ENCODE results near the gene STK4. TPM values are rescaled to one million over a fixed set of nuclear protein-coding genes. Genes with fewer than 3 reads are reported as not detected.

STK4 gene
- total RNA-seq, 4 donors from 2014 or later: 27.7 to 128 (median 42.9) TPM

DNA sequence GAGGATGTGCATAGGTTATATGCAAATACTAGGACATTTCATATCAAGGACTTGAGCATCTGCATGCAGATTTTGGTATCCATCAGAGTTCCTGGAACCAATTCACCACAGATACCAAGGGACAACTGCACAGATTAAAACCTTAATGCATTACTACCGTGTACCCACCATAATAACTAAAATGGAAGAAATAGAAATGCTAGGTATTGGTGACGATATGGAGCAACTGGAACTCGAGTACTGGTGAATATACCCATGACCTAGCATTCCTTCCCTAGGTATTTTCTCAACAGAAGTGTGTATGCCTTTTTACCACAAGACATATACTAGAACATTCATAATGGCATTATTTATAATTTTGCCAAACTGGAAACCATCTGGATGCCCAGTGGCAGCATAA lies 116.2 kb downstream of the STK4 start:
- Histone ChIP-seq H3K4me1 (no peaks in the 10 kb centered on the region), H3K36me3 (peaks cover 0 to 40% (median 0%) of the 10 kb centered on the region in 3 donors)

DNA sequence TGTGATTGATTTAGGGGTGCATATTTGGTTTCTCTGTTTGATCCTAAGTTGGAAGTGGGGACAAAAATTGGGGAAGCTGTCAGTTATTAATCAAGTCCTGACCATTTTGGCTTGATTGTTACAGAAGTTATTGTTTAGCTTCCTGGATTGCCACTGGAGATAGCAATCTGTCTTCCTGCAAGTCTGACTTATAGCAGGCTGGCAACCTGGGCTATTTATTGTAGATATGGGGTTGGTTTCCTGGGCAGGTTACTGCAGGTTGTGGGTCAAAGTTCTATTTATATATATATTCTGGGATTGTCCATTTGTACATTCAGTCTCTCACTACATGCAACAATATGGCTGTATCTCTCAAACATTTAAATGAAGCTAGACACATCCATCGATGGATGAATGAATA lies 116.8 kb downstream of the STK4 start:
- Histone ChIP-seq H3K4me1 (no peaks in the 10 kb centered on the region), H3K4me3 (no peak overlapping the region), H3K36me3 (peaks cover 0 to 34% (median 0%) of the 10 kb centered on the region in 3 donors), H3K27me3 (no peaks in the 10 kb centered on the region), H3K9me3 (peaks cover 0 to 7% (median 0%) of the 10 kb centered on the region in 4 donors), H3K27ac (no peak overlapping the region)
- no peak for DNase-seq
- TF ChIP-seq POLR2A (IDR thresholded peaks at IDR 0.05): no peak
- TF ChIP-seq, protein P1, sequence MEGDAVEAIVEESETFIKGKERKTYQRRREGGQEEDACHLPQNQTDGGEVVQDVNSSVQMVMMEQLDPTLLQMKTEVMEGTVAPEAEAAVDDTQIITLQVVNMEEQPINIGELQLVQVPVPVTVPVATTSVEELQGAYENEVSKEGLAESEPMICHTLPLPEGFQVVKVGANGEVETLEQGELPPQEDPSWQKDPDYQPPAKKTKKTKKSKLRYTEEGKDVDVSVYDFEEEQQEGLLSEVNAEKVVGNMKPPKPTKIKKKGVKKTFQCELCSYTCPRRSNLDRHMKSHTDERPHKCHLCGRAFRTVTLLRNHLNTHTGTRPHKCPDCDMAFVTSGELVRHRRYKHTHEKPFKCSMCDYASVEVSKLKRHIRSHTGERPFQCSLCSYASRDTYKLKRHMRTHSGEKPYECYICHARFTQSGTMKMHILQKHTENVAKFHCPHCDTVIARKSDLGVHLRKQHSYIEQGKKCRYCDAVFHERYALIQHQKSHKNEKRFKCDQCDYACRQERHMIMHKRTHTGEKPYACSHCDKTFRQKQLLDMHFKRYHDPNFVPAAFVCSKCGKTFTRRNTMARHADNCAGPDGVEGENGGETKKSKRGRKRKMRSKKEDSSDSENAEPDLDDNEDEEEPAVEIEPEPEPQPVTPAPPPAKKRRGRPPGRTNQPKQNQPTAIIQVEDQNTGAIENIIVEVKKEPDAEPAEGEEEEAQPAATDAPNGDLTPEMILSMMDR (IDR thresholded peaks at IDR 0.05): no peak

More for the DNA sequence above, 116.2 kb downstream of the STK4 start:
- peaks cover 0 to 7% (median 0%) of the 10 kb centered on the region in 4 donors for H3K9me3 ChIP-seq
- no peaks in the 10 kb centered on the region for H3K27me3 ChIP-seq
- H3K27ac ChIP-seq: no peak overlapping the region
- DNase-seq: no peak
- H3K4me3 ChIP-seq: no peak overlapping the region
- no peak for TF ChIP-seq POLR2A (IDR thresholded peaks at IDR 0.05)
- TF ChIP-seq, protein P1 (IDR thresholded peaks at IDR 0.05): no peak

DNA sequence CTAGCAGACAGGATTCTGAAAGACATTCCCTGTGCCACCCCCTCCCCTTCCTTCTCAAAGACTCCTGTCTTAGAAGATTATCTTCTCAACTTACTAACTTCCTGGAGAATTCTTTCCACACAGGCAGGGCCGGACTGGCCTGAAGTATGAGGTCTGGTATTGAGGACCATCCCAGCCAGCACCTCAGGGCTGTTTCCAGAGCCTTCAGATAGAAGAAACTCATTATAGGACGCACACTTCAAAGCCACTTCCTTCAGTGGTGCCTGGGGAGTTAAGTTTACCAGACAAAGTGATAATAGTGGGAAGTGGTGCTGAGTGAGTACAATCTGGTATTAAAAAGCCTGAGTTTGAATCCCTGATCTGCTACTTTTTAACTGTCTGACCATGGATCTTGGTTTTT lies 119.0 kb downstream of the STK4 start:
- Histone ChIP-seq H3K27me3 (no peaks in the 10 kb centered on the region), H3K4me1 (no peaks in the 10 kb centered on the region), H3K4me3 (no peak overlapping the region), H3K9me3 (peaks cover 0 to 7% (median 0%) of the 10 kb centered on the region in 4 donors), H3K27ac (no peak overlapping the region), H3K36me3 (peaks cover 0 to 22% (median 0%) of the 10 kb centered on the region in 3 donors)
- TF ChIP-seq, protein P1 (IDR thresholded peaks at IDR 0.05): no peak
- DNase-seq: no peak

DNA sequence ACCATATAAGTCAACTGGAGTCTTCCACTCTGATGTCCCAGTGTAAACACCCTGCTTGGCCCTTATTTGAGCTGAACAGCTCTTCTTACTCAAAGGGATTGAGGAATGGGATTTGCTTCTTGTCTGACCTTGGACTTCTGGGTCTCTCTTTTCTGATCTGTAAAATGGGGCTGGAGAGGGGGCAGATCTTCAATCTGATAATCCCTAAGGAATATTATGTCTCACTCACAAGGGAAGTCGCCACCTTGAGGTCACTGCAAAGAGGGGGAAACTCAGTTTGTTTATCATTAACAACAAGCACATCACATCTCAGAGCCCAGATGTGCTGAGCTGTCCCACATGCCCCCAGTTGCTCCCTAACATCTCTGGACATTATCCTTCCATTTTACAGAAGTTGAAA lies 119.6 kb downstream of the STK4 start:
- no peak overlapping the region for H3K27ac ChIP-seq
- TF ChIP-seq, protein P1 (IDR thresholded peaks at IDR 0.05): no peak
- no peak for TF ChIP-seq POLR2A (IDR thresholded peaks at IDR 0.05)

DNA sequence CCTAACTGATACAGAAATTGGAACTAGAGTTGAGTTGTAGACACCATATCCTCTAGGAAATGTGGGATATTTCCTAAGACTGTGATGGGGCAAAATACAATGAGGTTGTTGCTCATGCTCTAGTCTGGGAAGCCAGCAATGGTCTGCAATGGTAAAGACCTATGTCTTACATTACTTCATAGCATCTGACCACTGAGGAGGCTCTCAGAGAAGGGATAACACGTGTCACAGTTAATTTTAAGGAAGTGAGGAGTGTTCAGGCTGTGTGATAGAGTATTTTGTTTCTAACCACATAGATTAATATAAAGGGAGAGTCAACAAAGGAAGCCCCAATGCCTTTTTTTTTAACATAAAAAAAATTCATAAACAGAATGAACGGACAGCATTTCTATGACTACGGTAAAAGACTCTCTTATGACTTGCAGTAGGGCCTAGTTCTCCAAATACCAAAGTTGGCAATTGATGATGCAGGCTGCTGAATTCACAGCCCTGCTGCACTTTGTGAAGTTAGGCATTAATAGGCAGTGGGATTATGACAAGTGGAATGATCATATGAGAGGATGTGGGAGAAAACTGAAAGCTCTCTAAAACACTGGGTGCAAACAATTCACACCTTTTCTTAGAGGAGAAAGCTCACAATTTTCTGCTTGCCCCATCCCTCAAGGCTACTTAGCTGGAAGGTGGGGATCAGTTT lies 120.9 kb downstream of the STK4 start:
- Histone ChIP-seq H3K27ac (no peak overlapping the region), H3K4me1 (no peaks in the 10 kb centered on the region), H3K4me3 (no peak overlapping the region), H3K27me3 (no peaks in the 10 kb centered on the region), H3K9me3 (peaks cover 0 to 3% (median 0%) of the 10 kb centered on the region in 4 donors), H3K36me3 (peaks cover 0 to 3% (median 0%) of the 10 kb centered on the region in 3 donors)
- TF ChIP-seq POLR2A (IDR thresholded peaks at IDR 0.05): no peak
- TF ChIP-seq, protein P1 (IDR thresholded peaks at IDR 0.05): no peak
- DNase-seq: no peak

More for the DNA sequence above, 119.6 kb downstream of the STK4 start:
- peaks cover 0 to 17% (median 0%) of the 10 kb centered on the region in 3 donors for H3K36me3 ChIP-seq
- no peak for DNase-seq
- no peaks in the 10 kb centered on the region for H3K27me3 ChIP-seq
- H3K4me1 ChIP-seq: no peaks in the 10 kb centered on the region
- peaks cover 0 to 7% (median 0%) of the 10 kb centered on the region in 4 donors for H3K9me3 ChIP-seq
- no peak overlapping the region for H3K4me3 ChIP-seq

Data from Peyer's patch (tissue), 4 donors.